HCT116 (cell line): ENCODE results near the gene VASN. TPM values are rescaled to one million over a fixed set of nuclear protein-coding genes. Genes with fewer than 3 reads are reported as not detected.

ENCODE experiments used
- ATAC-seq: fragments of 200-7000 bp; cut with Tn5 transposase; 2 replicates; pipeline ENCODE4 v1.9.1; 2020; ENCODE audit warnings: mild to moderate bottlenecking, moderate library complexity
- BruUV-seq: library from RNA; stranded (reverse); fragments of 400-500 nt; replicated peaks from 2 replicates; lab custom pipeline; 2021; lab: Mats Ljungman, UMichigan
- CTCF ChIA-PET: fragments of 300-600 bp; sonication (Branson Sonifier 250); formaldehyde crosslinking; loops from one replicate; lab custom pipeline; 2021; ENCODE audit warnings: antibody characterized with exemption; lab: Charles Lee
- POLR2A ChIA-PET: fragments of 300-600, 350-600 bp; sonication (Branson Sonifier 250); formaldehyde crosslinking; loops from one replicate; lab custom pipeline; 2021; ENCODE audit warnings: antibody characterized with exemption; lab: Charles Lee
- RAD21 ChIA-PET, 2 experiments: fragments of 300-600 bp; sonication (Branson Sonifier 250); formaldehyde crosslinking; loops; one replicate each; lab custom pipeline; 2023; ENCODE audit warnings: low total read pairs in 2 of 2; ENCODE audit not compliant: uncharacterized antibody in 2 of 2, unreplicated experiment in 2 of 2, low non-redundant PET in 1 of 2; lab: Charles Lee
- DNase-seq: peaks from one replicate; pipeline ENCODE4 v3.0.0-alpha.2; 2010; ENCODE audit warnings: low read depth, low spot score
- H2AFZ ChIP-seq: fragments of 200-600 bp; shearing (Covaris generic), sonication (generic); 2 replicates; pipeline ENCODE4 v1.6.1; 2017; ENCODE audit warnings: low read depth, mixed run types, mixed read lengths, antibody characterized with exemption, low read length; ENCODE audit not compliant: poor library complexity, severe bottlenecking
- H3K27ac ChIP-seq: 2 replicates; pipeline ENCODE4 v1.5.1; 2012; ENCODE audit warnings: low read depth, low read length
- H3K27me3 ChIP-seq: fragments of 200-600 bp; sonication (generic); 2 replicates; pipeline ENCODE4 v1.6.1; 2016; ENCODE audit warnings: mixed run types, low read length, mixed read lengths; ENCODE audit not compliant: insufficient read depth
- H3K36me3 ChIP-seq, 2 experiments: fragments of 200-500 bp in 1 of 2; fragments of 200-600 bp in 1 of 2; sonication (Bioruptor generic) in 1 of 2; sonication (generic) in 1 of 2; 2 replicates each; pipeline versions ENCODE4 v1.5.1 to v1.6.1; 2014 to 2016; ENCODE audit warnings: low read length in 2 of 2, inconsistent platforms in 1 of 2, mixed read lengths in 1 of 2, mixed run types in 1 of 2; ENCODE audit not compliant: insufficient read depth in 2 of 2, control insufficient read depth in 1 of 2
- H3K4me1 ChIP-seq, 2 experiments: fragments of 200-600 bp in 1 of 2; sonication (generic) in 1 of 2; 2 replicates each; pipeline versions ENCODE4 v1.5.1 to v1.6.1; 2012 to 2017; ENCODE audit warnings: low read length in 2 of 2, inconsistent platforms in 1 of 2, mild to moderate bottlenecking in 1 of 2, mixed read lengths in 1 of 2, mixed run types in 1 of 2, moderate library complexity in 1 of 2; ENCODE audit not compliant: insufficient read depth in 2 of 2, control insufficient read depth in 1 of 2
- H3K4me2 ChIP-seq: fragments of 200-600 bp; sonication (generic); 2 replicates; pipeline ENCODE4 v1.6.1; 2017; ENCODE audit warnings: mixed run types, low read length, mixed read lengths
- H3K4me3 ChIP-seq, 2 experiments: fragments of 200-600 bp in 1 of 2; sonication (generic) in 1 of 2; replicated peaks in 1 of 2; 2 replicates each; pipeline ENCODE4 v1.5.1; 2011 to 2016; ENCODE audit warnings: low read length in 2 of 2, control low read depth in 1 of 2, low read depth in 1 of 2, mild to moderate bottlenecking in 1 of 2, mixed read lengths in 1 of 2, mixed run types in 1 of 2
- H3K79me2 ChIP-seq: fragments of 200-600 bp; sonication (generic); 2 replicates; pipeline ENCODE4 v1.6.1; 2017; ENCODE audit warnings: mild to moderate bottlenecking, mixed run types, low read length, moderate library complexity, mixed read lengths; ENCODE audit not compliant: insufficient read depth
- H3K9ac ChIP-seq: fragments of 200-600 bp; sonication (generic); 2 replicates; pipeline ENCODE4 v1.6.1; 2016; ENCODE audit warnings: low read length, mixed read lengths
- H3K9me2 ChIP-seq: fragments of 200-600 bp; sonication (generic), shearing (Covaris generic); 2 replicates; pipeline ENCODE4 v1.6.1; 2017; ENCODE audit warnings: mixed run types, mild to moderate bottlenecking, moderate library complexity; ENCODE audit not compliant: insufficient read depth
- H3K9me3 ChIP-seq, 2 experiments: fragments of 200-500 bp in 1 of 2; fragments of 200-600 bp in 1 of 2; sonication (Bioruptor generic) in 1 of 2; sonication (generic) in 1 of 2; 2 replicates each; pipeline ENCODE4 v1.6.1; 2014 to 2017; ENCODE audit warnings: low read length in 2 of 2, mixed read lengths in 2 of 2, inconsistent platforms in 1 of 2, low read depth in 1 of 2, mild to moderate bottlenecking in 1 of 2, mixed run types in 1 of 2, moderate library complexity in 1 of 2; ENCODE audit not compliant: control insufficient read depth in 1 of 2, insufficient read depth in 1 of 2
- H4K20me1 ChIP-seq: fragments of 200-600 bp; sonication (generic), shearing (Covaris generic); 2 replicates; pipeline ENCODE4 v1.6.1; 2017; ENCODE audit warnings: mixed run types, mild to moderate bottlenecking, moderate library complexity; ENCODE audit not compliant: insufficient read depth
- CBX3 ChIP-seq: IDR thresholded peaks from 2 replicates; pipeline ENCODE4 v1.6.1; 2012; ENCODE audit warnings: low read depth
- CEBPB ChIP-seq: IDR thresholded peaks from 2 replicates; pipeline ENCODE4 v1.6.1; 2012; ENCODE audit warnings: low read depth
- EZH2 ChIP-seq: fragments of 200-600 bp; sonication (generic); IDR thresholded peaks from 2 replicates; pipeline ENCODE4 v1.6.1; 2017; ENCODE audit warnings: antibody characterized with exemption, mixed run types
- EZH2phosphoT487 ChIP-seq: fragments of 200-600 bp; IDR thresholded peaks from 2 replicates; pipeline ENCODE4 v1.6.1; 2018; ENCODE audit warnings: antibody characterized with exemption, borderline replicate concordance
- JUND ChIP-seq: IDR thresholded peaks from 2 replicates; pipeline ENCODE4 v1.6.1; 2012
- POLR2A ChIP-seq: IDR thresholded peaks from 2 replicates; pipeline ENCODE4 v1.7.0; 2011; ENCODE audit warnings: borderline replicate concordance; ENCODE audit not compliant: insufficient read depth, insufficient read length; ENCODE audit errors: extremely low read depth
- RAD21 ChIP-seq: IDR thresholded peaks from 2 replicates; pipeline ENCODE4 v1.6.1; 2012; ENCODE audit warnings: low read depth, mild to moderate bottlenecking
- SP1 ChIP-seq: IDR thresholded peaks from 2 replicates; pipeline ENCODE4 v1.6.1; 2012; ENCODE audit warnings: low read depth
- YY1 ChIP-seq: IDR thresholded peaks from 2 replicates; pipeline ENCODE4 v1.6.1; 2011; ENCODE audit warnings: low read length, low read depth, moderate library complexity, mild to moderate bottlenecking; ENCODE audit not compliant: insufficient replicate concordance; ENCODE audit errors: extremely low read depth
- ZNF274 ChIP-seq: fragments of 200-500 bp; sonication (Bioruptor generic); IDR thresholded peaks from 2 replicates; pipeline ENCODE4 v1.6.1; 2014; ENCODE audit warnings: mild to moderate bottlenecking, low read depth, low read length, inconsistent platforms
- intact Hi-C: fragments of 100-400 bp; cut with micrococcal nuclease; formaldehyde crosslinking; loops from 2 replicates; pipeline ENCODE4 v1.10.0; 2022
- total RNA-seq: library from RNA; stranded (reverse); gene quantifications from one replicate; pipeline ENCODE4 v1.2.1, GENCODE V29; 2021; ENCODE audit not compliant: unreplicated experiment
- TF ChIP-seq, protein P1 (sequence below), 3 experiments: fragments of 200-600 bp in 1 of 3; sonication (generic) in 1 of 3; IDR thresholded peaks in 2 of 3; conservative IDR thresholded peaks in 1 of 3; 2 replicates each; pipeline ENCODE4 v1.5.1; 2012 to 2017; ENCODE audit warnings: low read depth in 2 of 3, low read length in 2 of 3, antibody characterized with exemption in 1 of 3, borderline replicate concordance in 1 of 3, control low read depth in 1 of 3, mild to moderate bottlenecking in 1 of 3, mixed read lengths in 1 of 3, mixed run types in 1 of 3, moderate library complexity in 1 of 3; ENCODE audit not compliant: insufficient read depth in 1 of 3
- TF ChIP-seq, protein P2 (sequence below): IDR thresholded peaks from 2 replicates; pipeline ENCODE4 v1.6.1; 2012; ENCODE audit warnings: low read depth
- TF ChIP-seq, protein P3 (sequence below): IDR thresholded peaks from 2 replicates; pipeline ENCODE4 v1.6.1; 2011; ENCODE audit warnings: mild to moderate bottlenecking, low read length, moderate library complexity; ENCODE audit not compliant: insufficient replicate concordance; ENCODE audit errors: extremely low read depth

The VASN gene
- total RNA-seq, 1 experiment from 2014 or later: 6.3 TPM

DNA sequence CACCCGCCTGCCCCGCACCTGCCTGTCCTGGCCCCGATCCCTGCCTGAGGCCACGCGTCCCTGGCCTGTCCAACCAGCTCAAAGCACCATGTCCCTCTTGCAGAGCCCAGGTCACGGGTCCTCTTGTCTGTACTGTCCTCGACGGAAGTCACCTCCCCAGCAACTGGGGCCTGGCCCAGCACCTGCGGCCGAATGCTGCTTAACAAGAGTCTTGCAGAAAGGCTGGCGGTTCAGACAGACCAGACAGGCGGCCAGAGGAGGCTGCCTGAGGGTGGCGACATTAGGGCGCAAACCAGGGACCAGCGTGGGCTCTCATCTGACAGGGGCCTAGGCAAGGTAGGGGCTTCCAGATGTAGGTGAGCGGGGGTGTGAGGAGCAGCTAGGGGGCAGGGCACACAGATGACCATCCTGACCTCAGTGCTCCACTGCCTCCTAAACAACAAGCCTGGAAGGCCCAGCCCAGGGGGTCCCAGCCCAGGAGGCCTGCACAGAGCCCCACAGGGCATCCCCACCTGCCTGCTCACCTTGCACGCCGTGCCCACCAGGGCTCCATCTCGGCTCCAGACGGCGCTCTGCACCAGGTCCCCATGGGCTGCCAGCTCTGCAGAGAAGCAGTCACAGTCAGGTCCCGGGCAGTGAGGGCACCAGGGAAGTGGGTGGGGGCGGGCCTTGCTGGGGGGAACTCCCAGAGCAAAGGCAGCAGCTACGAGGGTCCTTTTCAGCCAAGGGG is 33.5 kb downstream of the VASN start:
- intact Hi-C loops: loop anchor here (10.0 kb wide), 1 partner anchor 550 kb away; the partner anchor contains the start of gene SEC14L5
- Histone ChIP-seq H2AFZ (no peak overlapping the region), H3K9ac (no peak overlapping the region), H3K9me3 (no peaks in the 10 kb centered on the region), H3K27me3 (no peaks in the 10 kb centered on the region), H3K4me2 (no peak overlapping the region), H3K79me2 (no peaks in the 10 kb centered on the region), H4K20me1 (no peaks in the 10 kb centered on the region), H3K9me2 (no peaks in the 10 kb centered on the region), H3K4me1 (peaks cover 6 to 8% of the 10 kb centered on the region in 2 experiments; a peak in 3 of 4 replicates), H3K27ac (no peak overlapping the region), H3K36me3 (no peaks in the 10 kb centered on the region; a peak in 1 of 4 replicates), H3K4me3 (no peak overlapping the region)
- TF ChIP-seq CBX3 (no peak), EZH2 (no peak), EZH2phosphoT487 (no peak), SP1 (no peak), RAD21 (no peak), POLR2A (no peak), YY1 (no peak), CEBPB (no peak), ZNF274 (no peak), JUND (no peak)
- TF ChIP-seq, protein P1, sequence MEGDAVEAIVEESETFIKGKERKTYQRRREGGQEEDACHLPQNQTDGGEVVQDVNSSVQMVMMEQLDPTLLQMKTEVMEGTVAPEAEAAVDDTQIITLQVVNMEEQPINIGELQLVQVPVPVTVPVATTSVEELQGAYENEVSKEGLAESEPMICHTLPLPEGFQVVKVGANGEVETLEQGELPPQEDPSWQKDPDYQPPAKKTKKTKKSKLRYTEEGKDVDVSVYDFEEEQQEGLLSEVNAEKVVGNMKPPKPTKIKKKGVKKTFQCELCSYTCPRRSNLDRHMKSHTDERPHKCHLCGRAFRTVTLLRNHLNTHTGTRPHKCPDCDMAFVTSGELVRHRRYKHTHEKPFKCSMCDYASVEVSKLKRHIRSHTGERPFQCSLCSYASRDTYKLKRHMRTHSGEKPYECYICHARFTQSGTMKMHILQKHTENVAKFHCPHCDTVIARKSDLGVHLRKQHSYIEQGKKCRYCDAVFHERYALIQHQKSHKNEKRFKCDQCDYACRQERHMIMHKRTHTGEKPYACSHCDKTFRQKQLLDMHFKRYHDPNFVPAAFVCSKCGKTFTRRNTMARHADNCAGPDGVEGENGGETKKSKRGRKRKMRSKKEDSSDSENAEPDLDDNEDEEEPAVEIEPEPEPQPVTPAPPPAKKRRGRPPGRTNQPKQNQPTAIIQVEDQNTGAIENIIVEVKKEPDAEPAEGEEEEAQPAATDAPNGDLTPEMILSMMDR (IDR thresholded peaks at IDR 0.05 in 2 of 3, conservative IDR thresholded peaks at IDR 0.05 in 1 of 3; ENCODE audit: borderline replicate concordance in 1 of 3, insufficient read depth in 1 of 3, low read depth in 2 of 3, low read length in 2 of 3): no peak
- TF ChIP-seq, protein P2, sequence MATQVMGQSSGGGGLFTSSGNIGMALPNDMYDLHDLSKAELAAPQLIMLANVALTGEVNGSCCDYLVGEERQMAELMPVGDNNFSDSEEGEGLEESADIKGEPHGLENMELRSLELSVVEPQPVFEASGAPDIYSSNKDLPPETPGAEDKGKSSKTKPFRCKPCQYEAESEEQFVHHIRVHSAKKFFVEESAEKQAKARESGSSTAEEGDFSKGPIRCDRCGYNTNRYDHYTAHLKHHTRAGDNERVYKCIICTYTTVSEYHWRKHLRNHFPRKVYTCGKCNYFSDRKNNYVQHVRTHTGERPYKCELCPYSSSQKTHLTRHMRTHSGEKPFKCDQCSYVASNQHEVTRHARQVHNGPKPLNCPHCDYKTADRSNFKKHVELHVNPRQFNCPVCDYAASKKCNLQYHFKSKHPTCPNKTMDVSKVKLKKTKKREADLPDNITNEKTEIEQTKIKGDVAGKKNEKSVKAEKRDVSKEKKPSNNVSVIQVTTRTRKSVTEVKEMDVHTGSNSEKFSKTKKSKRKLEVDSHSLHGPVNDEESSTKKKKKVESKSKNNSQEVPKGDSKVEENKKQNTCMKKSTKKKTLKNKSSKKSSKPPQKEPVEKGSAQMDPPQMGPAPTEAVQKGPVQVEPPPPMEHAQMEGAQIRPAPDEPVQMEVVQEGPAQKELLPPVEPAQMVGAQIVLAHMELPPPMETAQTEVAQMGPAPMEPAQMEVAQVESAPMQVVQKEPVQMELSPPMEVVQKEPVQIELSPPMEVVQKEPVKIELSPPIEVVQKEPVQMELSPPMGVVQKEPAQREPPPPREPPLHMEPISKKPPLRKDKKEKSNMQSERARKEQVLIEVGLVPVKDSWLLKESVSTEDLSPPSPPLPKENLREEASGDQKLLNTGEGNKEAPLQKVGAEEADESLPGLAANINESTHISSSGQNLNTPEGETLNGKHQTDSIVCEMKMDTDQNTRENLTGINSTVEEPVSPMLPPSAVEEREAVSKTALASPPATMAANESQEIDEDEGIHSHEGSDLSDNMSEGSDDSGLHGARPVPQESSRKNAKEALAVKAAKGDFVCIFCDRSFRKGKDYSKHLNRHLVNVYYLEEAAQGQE: no peak
- TF ChIP-seq, protein P3, sequence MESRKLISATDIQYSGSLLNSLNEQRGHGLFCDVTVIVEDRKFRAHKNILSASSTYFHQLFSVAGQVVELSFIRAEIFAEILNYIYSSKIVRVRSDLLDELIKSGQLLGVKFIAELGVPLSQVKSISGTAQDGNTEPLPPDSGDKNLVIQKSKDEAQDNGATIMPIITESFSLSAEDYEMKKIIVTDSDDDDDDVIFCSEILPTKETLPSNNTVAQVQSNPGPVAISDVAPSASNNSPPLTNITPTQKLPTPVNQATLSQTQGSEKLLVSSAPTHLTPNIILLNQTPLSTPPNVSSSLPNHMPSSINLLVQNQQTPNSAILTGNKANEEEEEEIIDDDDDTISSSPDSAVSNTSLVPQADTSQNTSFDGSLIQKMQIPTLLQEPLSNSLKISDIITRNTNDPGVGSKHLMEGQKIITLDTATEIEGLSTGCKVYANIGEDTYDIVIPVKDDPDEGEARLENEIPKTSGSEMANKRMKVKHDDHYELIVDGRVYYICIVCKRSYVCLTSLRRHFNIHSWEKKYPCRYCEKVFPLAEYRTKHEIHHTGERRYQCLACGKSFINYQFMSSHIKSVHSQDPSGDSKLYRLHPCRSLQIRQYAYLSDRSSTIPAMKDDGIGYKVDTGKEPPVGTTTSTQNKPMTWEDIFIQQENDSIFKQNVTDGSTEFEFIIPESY: no peak
- CTCF ChIA-PET: interaction anchor here (1.3 to 3.2 kb wide), 4 partner anchors 11 to 423 kb away, joined by 3 to 52 read pairs (median 14); partner anchors contain the start of gene CORO7
- POLR2A ChIA-PET: interaction anchor here (0.6 kb wide), 1 partner anchor 238 kb away, joined by 3 read pairs; no protein-coding TSS in a partner anchor
- DNase-seq (no peak), ATAC-seq (no peak)
- no TSS peak for BruUV-seq
- RAD21 ChIA-PET: interaction anchor here in 1 of 2 experiments (1.0 kb wide), 1 partner anchor 151 kb away, joined by 3 read pairs; no protein-coding TSS in a partner anchor
